ENCODE data around the gene HAUS7.

The HAUS7 gene

DNA sequence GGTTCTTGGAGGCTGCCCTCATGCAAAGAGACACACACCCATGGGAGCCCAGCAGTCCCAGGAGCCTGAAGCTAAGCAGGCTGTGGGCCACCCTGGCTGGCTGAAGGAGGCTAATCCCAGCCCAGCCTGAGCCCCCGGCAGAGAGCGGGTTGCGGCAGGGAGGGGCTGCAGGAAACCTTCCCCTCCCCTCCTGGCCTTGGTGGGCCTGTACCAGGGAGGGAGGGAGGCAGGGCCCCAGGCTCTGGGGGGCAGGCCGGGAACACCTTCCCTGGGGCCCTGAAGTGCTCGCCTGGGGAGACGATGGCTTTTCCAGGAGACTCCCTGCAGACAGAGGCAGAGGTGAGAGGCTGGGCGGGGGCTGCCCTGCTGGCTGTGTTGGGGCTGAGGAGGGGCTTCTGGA, 28.1 kb upstream of the HAUS7 start:
- DNase-seq = no peak

DNA sequence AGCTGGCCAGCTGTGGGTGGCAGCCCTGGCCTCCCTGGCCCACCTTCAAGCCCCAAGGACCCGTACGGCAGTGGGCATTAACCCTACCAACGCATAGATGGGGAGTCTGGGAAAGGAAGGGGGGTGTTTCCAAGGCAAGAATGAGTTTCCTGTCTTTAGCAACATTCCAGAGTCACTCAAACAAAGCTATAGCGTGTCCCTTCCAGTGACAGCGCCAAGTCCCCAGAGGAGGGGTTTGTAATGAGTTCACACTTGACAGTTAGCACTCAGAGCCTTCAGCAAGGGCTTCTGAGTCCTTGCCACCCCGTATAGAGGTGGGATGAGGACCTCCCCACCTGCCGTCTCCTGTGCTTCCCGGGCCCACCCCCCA, 26.2 kb upstream of the HAUS7 start:
- DNase-seq = no peak

DNA sequence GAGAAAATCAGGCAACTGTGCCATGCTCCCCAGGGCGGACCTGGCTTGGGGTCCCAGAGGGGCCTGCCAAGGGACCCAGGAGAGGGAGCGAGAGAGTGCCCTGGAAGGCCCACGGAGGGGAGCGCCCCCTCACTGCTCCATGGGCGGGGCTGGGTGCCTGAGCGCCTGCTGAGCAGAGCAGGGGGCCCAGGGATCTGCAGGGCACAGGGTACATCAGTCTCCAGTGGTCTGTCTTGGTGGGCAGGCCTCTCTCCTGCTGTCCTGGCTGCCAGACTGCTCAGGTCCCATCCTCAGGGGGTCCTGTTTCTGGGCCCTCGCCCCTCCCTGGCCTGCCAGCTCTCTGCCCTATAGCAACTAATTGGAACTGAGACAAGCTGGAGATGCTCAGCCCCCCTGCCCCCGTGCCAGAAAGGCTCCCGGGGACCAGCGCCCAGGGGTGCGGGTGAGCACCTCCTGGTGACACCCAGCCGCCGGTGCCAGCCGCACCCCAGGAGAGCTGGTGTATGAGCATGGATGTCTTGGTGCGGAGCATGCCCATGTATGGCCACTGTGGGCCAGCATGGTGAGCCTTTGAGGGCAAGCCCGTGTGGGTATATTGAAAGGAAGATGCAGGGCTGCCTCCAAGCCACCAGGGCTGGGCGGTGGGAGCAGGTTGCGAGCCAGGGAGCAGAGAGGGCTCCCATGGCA, 25.7 kb upstream of the HAUS7 start:
- no peak for DNase-seq

DNA sequence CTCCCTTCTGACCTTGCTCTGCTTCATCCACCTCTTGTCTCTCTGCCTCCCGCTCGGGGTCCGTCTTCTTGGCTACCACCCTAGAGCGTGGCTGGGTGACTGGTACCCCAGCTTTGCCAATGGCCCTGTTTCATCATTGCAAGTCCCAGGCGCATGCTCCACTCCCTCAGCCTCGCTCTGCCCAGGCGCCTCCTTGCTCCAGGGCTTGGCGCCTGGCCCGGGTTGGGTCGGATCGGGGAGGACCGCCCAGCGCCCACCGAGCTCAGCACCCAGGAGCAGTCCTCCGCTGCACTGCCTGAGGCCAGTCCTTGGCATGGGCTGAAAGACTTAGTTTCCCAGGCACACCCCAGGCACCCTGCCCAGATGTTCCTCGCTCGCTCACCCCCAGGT, 25.0 kb upstream of the HAUS7 start:
- no peak for DNase-seq

DNA sequence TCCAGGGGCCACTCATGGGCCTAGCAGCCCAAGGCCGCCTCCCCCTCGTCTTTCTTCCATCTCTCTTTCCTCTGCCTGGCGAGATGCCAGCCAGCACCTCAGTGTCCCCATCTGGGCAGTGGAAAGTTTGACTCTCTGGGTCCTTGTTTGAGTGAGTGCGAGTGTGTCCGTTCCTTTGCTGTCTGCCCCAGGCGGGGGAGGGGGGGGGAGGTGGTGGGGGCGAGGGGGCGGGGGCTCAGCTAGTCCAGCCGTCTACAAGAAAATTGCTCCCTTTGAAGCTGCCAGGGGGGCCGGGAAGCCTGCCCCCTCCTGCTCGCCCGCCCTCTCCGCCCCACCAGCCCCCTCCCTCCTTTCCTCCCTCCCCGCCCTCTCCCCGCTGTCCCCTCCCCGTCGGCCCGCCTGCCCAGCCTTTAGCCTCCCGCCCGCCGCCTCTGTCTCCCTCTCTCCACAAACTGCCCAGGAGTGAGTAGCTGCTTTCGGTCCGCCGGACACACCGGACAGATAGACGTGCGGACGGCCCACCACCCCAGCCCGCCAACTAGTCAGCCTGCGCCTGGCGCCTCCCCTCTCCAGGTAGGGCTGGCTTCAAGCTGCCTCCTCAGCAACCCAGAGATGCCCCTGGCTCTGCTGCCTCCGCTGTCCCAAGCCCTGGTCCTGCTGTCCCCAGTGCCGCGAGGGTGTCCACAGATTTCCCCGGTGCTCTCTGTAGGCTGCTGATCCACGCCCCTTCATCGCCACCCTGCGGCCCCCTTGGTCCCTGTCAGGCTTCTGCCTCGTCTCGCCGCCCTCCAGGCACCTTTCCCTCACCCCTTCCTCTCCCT, 24.4 kb upstream of the HAUS7 start, which contains the start of gene BGN:
Gene BGN (plus strand): TSS at position 440 of the 821 bp plus-strand sequence. CDS start 9,652 bp downstream, outside the sequence.
- DNase-seq = peak; percentile 12

DNA sequence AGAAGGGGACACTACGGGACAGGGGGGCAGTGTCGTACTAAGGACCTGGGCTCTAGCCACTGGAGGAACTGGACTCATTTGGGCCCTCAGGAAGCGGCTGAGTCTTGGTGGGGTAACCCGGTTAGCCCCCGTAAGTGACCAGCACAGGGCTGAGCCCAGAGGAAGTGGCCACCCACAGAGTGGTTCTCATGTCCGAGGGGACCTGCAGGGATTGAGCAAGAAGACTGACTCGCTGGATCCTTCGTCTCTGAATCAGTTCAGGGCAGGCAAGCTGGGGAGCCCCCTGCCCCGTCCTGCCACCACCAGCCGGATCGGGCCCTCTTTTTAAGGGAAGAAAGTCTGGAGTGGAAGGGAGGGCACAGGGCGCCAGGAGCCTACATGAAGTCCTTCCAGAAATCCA, 23.7 kb upstream of the HAUS7 start:
- DNase-seq = no peak

DNA sequence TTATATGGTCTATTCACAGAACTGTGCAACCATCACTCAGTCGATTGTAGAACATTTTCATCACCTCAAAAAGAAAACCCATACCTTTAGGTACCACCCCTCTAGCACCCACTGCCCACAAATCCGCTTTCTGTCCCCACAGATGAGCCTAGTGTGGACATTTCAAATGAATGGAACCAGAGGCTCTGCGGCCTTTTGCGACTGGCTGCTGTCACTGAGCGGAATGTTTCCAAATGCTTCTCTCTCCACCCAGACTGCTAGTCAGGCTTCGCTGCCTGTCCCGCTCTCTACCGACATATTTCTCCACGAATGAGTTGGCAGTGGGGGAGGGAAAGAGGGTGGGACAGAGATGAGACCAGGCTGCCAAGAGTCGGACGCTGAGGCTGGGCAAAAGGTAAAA, 22.7 kb upstream of the HAUS7 start:
- no peak for DNase-seq

DNA sequence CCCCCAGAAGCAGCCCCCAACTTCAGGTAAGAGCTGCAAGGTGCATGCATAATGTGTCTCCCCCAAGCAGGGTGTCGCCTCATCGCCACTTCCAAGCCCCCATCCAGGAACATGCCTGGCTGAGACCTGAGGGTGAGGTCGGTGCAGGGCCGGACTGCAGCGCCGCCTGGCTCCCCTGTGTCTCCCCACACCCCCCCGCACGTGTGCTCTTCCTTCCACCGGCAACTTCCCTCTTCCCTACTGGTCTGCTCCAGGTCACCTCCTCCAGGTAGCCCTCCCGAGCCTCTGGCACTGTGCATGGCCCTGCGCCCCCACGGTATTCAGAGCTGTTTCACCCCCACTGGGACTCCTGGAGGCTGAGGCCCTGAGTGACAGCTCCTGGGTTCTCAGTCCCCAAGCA, 22.2 kb upstream of the HAUS7 start:
- no peak for DNase-seq

DNA sequence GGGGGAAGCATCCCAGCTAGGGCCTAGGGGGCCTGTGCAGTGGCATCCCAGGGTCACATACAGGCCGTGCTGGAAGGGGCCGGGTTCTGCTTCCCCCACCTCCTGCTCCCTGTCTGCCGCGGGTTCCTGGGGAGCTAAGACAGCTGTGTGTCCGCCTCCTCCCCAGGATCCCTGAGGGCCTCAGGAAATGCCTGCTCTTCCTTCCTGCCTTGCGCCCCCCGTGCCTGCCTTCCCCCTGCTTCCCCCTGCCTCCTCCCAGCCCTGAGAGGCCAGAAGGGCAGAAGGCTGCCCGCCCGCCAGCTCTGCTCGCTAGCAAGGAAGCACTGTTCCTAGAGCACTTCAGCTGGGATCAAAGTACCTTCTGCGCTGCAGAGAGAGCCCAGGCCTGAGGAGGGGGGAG, 21.5 kb upstream of the HAUS7 start:
- no peak for DNase-seq

DNA sequence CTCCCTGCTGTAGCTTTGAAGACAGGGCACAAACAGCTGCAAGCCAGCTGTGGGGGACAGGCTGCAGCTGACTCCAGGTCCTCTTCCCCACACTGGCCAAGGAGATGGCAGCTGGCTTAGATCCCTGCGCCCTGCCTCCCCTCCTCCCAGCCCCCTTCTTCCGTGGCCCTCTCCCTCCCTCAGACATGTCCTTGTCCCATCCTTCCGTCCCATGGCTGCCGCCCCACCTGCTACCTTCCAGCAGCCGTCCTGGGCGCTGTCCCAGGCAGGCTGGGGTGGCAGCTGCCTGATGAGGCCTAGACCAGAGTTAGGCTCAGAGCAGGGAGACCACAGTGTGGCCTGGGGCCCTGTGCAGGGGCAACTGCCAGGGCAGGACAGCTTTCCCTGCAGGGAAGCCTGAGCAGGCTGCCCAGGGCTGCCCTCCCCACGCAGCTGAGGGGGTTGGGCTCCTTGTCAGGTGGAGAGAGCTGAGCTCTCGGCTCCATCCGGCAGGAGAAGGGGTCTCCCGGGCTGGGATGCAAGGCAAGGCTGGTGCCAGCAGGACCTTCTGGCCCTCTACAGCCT, 21.1 kb upstream of the HAUS7 start:
- no peak for DNase-seq

DNA sequence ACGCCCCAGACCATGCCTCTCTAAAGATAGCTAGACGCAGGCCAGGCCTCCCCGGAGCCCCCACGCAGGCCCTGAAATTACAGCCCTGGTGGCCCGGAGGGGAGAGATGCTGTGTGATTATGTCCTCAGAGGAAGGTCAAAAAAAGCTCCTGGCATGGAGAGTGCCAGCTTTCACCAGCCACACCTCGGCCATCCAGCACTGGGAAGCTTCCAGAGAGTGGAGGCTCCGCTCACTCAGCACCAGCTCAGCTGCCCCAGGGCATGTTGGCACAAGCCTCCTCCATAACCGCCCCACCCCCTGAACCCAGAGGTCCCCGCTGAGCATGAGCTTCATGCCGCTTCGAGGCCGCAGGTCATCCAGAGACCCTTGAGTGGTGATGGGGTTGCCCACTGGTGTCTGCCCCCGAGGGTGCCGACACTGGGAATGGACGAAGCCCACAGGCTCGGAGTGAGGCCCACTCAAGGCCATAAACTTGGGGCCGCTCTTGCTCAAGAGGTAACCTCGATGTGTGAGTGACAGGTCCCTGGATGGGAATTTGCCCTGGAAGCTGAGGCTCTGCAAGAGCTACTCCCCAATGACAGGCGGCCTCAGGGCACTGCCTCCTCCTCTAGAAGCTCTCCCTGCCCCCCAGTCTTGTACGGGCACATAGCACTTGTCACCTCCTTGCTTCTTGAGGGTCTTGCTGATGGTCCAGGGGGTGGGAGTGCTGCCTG, 20.0 kb upstream of the HAUS7 start:
- no peak for DNase-seq

DNA sequence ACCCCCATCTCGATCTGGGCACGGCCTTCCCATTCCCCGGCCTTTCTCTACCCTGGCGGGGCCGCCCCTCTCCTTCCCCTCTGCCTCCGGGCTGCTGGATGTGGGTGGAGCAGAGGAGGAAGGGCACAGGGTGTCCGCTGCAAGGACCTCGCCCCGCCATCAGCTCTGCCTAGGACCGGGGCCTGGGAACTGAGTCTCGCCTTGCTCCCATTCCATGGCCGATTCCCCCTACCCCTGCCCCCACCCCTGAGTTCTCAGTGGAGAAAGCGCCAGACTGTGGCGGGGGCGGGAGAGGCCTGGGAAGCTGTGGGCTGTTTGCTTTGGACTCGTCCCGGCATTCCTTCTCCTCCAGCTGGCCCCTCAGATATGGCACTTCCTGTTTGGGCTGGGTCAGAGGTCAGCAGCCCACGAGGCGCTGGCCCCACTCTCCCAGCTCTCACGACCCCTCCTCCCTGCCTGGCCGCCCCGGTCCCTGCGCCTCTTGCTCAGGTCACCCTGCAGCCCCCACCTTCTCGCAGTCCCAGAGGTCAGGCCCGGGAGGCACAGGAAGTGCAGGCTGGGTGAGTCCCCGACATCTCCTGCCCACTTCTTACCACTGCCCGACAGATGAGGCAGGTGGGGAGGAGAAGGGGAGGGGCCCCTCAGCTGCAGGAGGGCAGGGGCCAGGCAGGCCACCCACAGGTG, 18.0 kb upstream of the HAUS7 start:
- DNase-seq = no peak

DNA sequence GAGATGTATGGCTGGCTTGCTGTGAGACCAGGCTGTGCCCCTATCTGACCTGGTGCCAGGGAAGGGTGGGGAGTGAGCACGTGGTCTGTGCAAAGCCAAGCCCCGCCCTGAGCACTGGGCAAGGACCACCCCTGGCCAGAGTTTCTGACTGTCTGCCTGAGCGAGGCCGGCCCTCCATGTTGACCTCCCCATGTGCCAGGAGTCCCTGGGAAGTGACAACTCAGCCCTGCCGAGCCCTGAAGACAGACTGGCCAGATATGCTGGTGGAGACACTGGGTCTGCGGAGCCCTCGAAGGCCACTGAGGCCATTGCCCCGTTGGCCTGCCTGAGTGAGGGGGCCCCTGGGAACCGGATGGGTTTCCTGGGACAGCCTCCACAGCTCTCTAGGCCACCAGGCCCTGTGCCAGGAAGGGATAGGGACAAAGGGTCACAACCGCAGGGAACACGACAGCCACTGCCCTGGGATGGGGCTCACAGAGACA, 17.3 kb upstream of the HAUS7 start:
- DNase-seq = no peak

DNA sequence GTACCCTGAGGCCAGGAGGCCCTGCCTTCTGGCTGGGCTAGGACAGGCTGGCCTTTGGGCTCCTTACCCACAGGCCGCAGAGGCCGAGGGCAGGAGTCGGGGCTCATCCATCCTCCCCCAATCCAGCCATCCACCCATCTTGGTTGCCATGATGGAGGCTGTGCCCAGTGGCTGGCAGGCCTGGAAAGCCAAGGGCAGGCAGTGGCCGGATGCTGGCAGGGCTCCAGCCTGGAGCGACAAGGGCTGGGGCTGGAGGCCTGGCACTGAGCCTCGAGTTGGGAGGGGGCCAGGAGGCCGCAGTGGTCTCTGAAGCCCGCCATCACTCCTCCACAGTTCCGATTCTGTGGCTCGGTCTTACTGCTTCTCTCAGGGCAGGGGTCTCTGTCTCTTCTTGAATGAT, 15.8 kb upstream of the HAUS7 start:
- DNase-seq = no peak

DNA sequence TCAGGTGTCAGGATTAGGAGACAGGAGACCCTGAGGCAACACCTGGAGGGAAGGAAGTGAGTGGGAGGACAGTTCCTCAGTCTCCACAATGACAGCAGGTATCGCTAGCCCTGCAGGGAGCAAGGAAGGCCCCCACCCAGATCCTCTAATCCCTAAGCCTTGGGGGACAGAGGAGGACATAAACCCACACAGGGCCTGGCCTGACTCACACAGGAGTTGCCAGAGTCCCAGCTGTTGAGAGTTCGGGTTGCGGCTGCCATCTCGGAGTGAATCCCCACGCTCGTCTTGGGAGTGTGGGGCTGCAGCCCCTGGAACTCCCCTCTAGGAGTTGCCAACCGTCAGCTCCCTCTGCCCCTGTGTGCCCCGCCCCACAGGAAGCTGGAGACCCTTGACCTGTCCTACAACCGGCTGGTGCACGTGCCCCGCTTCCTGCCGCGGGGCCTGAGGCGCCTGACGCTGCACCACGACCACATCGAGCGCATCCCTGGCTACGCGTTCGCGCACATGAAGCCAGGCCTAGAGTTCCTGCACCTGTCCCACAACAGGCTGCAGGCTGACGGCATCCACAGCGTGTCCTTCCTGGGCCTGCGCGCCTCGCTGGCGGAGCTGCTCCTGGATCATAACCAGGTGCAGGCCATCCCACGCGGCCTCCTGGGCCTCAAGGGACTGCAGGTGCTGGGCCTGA, 15.2 kb upstream of the HAUS7 start:
- no peak for DNase-seq

DNA sequence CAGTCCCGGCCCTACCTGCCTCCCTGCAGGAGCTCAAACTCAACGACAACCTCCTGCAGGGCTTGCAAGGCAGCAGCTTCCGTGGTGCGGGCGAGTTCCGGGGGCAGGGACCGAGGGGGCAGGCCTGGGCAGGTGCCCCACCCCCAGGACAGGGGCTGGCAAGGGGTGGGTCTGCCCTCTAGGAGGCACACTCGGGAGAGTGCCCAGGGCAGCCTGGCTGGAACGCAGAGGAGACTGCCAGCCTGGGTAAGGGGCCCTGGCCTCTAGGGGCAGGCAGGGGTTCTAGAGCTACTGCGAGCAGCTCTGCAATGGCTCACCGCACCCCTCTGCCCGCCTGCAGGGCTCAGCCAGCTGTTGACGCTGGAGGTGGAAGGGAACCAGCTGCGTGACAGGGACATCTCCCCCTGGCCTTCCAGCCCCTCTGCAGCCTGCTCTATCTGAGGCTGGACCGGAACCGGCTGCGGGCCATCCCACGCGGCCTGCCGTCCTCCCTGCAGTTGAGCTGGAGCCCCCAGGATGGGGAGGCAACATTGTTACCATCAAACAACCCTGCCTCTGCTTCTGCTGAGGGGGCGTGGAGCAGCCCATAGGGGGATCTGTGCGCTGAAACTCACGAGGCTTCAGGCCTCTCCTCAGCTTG, 12.1 kb upstream of the HAUS7 start:
- no peak for DNase-seq

DNA sequence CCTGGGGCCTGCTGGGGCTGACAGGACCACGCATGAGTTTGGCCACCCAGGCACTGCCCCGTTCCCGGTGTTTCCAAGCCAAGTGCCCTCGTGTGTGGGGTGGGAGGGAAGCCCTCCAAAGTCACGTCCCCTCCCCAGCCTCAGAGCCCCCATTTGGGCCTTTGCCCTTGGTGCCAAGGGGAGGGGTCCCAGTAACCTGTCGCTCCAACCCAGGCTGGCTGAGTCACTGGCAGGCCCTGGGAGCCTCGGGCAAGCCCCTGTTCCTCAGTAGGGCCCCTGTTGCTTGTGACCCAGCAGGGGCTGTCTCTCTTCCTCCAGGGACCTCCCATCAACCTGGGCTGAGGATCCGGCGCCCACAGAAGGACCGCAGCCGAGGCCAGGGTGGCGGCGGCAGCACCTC, 10.7 kb upstream of the HAUS7 start:
- DNase-seq = no peak

DNA sequence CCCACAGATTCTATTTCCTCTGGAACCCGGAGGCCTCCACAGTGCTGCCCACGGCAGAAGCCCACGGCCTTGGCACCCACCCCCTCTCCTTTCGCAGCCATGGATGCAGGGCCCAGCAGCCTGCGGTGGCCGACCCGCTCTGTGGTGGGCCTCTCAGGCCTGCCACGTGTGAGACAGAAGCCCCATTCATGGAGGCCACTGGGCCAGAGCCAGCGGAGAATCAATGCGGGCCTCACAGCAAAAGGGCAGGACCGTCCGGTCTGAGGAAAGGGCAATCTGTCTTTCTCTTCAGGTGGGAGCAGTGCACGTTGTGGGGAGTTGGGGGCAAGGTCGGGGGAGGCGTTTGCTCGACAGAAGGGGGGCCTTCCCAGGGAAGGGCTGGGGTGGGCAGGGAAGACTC, 8.4 kb upstream of the HAUS7 start:
- no peak for DNase-seq

DNA sequence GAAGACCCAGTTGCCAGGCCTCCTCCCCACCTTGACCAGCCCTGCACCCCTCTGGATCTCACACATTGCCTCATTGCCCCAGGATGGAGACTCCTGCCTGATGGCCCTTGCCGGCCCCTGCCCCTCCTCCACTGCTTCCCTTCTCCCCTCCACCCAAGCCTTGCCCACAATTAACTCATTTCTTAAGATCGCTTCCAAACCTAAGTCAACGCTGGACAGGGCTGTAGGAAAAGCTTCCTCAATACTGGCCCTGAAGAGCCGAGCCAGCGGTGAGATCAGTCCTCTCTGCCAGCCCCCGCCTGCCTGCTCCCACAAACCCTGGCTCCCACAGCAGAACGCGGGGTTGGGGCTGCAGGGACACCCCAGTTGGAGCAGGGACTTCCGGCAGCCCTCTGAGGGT, 7.5 kb upstream of the HAUS7 start:
- DNase-seq = no peak

DNA sequence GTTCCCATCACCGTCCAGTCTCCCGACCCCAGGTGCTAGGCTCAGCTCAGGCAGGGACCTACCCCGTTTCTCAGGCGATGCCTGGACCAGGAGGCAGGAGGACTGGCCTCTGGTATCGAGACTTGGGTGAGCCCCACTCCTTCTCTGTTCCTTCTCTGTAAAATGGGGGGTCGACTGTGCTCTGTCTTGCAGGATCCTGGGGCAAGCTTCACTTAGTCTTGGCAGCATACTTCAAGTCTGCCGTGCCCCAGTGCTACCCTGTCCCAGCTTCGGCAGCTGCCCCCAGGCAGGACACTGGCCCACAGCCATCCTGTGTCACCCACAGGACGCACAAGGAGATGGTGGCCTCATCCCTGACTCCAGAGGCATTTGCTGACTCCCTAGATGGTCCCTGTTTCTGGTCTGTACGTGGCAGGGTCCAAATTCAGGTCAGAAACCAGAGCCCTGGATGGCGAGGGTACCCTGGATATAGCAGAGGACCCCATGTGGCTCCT, 7.0 kb upstream of the HAUS7 start:
- no peak for DNase-seq

DNA sequence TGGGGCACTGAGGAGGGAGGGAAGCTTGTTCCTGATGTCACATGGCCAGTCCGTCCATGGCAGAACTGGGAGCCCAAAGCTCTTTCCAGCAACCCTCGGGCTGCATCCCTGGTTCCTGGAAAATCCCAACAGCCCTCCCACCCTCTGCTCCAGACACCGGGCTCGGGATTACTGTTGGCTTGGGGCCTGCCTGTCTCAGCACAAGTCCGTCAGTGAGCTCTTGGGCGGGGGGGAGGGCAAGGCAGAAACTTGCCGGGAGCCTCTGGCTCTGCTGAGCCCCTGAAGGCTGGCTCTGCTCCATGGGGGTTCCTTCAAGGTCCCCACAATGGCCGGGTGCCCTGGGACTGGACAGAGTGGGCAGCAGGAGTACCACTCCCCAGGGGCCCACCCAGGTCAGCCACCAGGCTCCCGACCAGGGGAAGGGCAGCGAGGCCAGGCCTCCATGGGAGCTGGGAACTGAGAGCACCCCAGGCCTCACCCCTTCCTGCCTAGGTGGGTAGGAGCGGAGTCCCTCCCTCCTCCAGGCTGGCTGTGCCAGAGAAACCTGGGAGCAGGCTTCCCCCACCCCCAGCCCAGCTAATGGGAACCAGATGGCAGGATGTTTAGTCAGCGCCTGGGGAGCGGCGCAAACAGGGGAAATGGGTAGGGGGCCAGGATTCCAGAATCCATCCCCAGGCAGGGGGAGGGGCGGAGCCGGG, 6.4 kb upstream of the HAUS7 start:
- no peak for DNase-seq
